ENCODE results near the gene CMIP. TPM values are rescaled to one million over a fixed set of nuclear protein-coding genes. Genes with fewer than 3 reads are reported as not detected.

Gene CMIP
- total RNA-seq, 1 experiment from 2014 or later, result 63.7 TPM

DNA sequence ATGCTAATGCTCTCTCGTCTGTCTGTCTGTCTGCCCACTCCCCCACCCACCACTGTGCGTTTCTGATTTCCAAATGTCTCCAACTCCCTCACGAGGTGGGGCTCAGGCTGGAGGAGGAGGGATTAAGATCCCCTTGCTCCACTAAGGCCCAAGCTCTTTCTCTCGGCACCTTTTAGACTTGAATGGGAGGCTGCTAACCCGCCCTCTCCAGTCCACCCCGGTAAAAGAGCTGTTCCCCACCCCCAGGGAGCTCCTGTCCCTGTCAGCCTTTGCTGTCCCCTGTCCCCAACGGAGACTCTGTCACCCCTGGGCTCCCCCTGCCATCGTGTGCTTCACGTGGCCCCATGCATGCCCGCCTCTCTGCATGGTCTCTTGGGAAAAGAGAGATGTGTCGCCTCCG lies 266.0 kb downstream of the CMIP start:
- ATAC-seq (peak; percentile 36), DNase-seq (ENCODE audit: low spot score) (no peak)
- Mint-ChIP-seq H3K27me3 (ENCODE audit: low read depth) (no peaks in the 10 kb centered on the region), H3K36me3 (peaks cover 20% of the 10 kb centered on the region), H3K27ac (peak overlapping the region; percentile 32; the same call in 1 of the 2 replicates), H3K9me3 (no peaks in the 10 kb centered on the region), H3K4me1 (peaks cover 50% of the 10 kb centered on the region), H3K4me3 (no peak overlapping the region)
- ChIA-PET POLR2A (interaction anchor here (0.5 kb wide), 1 partner anchor 150 kb away, joined by 4 read pairs; no protein-coding TSS in a partner anchor), CTCF (interaction anchor here (1.0 to 5.8 kb wide), 3 partner anchors 14 to 79 kb away, joined by 3 to 49 read pairs (median 6); no protein-coding TSS in a partner anchor)
- no peak for TF ChIP-seq GABPB1 (CRISPR knock-in tag; IDR thresholded peaks at IDR 0.05)
- no peak for TF ChIP-seq CDX4 (CRISPR knock-in tag; IDR thresholded peaks at IDR 0.05; ENCODE audit: borderline replicate concordance)
- TF ChIP-seq ETV6 (CRISPR knock-in tag; IDR thresholded peaks at IDR 0.05), result no peak
- TF ChIP-seq SOX15 (CRISPR knock-in tag; IDR thresholded peaks at IDR 0.05), result no peak
- TF ChIP-seq ELF4 (CRISPR knock-in tag; IDR thresholded peaks at IDR 0.05; ENCODE audit: low read depth), result no peak
- TF ChIP-seq AFF4 (CRISPR knock-in tag; IDR thresholded peaks at IDR 0.05; ENCODE audit: borderline replicate concordance), result no peak
- TF ChIP-seq, protein P1, sequence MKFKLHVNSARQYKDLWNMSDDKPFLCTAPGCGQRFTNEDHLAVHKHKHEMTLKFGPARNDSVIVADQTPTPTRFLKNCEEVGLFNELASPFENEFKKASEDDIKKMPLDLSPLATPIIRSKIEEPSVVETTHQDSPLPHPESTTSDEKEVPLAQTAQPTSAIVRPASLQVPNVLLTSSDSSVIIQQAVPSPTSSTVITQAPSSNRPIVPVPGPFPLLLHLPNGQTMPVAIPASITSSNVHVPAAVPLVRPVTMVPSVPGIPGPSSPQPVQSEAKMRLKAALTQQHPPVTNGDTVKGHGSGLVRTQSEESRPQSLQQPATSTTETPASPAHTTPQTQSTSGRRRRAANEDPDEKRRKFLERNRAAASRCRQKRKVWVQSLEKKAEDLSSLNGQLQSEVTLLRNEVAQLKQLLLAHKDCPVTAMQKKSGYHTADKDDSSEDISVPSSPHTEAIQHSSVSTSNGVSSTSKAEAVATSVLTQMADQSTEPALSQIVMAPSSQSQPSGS (CRISPR knock-in tag; IDR thresholded peaks at IDR 0.05; ENCODE audit: borderline replicate concordance, low read depth), result no peak
- TF ChIP-seq, protein P2, sequence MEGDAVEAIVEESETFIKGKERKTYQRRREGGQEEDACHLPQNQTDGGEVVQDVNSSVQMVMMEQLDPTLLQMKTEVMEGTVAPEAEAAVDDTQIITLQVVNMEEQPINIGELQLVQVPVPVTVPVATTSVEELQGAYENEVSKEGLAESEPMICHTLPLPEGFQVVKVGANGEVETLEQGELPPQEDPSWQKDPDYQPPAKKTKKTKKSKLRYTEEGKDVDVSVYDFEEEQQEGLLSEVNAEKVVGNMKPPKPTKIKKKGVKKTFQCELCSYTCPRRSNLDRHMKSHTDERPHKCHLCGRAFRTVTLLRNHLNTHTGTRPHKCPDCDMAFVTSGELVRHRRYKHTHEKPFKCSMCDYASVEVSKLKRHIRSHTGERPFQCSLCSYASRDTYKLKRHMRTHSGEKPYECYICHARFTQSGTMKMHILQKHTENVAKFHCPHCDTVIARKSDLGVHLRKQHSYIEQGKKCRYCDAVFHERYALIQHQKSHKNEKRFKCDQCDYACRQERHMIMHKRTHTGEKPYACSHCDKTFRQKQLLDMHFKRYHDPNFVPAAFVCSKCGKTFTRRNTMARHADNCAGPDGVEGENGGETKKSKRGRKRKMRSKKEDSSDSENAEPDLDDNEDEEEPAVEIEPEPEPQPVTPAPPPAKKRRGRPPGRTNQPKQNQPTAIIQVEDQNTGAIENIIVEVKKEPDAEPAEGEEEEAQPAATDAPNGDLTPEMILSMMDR (IDR thresholded peaks at IDR 0.05), result no peak
- no peak for TF ChIP-seq ATF1 (CRISPR knock-in tag; IDR thresholded peaks at IDR 0.05)
- TF ChIP-seq ZNF263 (CRISPR knock-in tag; IDR thresholded peaks at IDR 0.05; ENCODE audit: low read depth), result no peak

DNA sequence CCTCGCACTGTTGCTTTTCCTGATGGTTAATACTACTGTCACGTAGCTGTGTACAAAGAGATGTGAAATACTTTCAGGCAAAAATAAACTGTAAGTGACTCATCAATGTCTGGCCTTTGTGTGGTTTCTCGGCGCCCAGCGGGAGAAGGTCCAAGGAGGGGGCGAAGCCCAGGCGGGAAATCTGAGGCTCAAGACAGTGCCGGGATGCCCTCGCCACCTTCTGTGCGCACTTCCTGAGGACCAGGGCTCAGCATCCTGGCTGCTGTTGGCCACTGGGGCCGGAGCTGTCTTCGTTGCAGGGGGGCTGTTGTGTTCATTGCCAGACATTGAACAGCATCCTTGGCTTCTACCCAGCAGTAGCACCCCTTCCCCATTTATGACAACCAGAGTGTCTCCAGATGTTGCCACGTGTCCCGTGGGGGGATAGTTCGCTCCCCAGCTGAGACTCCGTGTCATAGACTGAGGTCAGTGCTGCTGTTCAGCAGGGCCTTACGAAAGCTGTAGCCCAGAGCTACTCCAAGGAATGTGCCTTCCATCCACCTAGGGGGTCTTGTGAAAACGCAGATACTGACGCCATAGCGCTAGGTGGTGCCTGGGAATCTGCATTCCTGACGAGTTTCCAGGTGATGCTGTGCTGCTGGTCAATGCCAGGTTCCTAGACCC lies 267.2 kb downstream of the CMIP start:
- H3K27ac Mint-ChIP-seq, result peak overlapping the region; percentile 68; the same call in 1 of the 2 replicates
- H3K4me3 Mint-ChIP-seq, result peak overlapping the region; percentile 40
- H3K4me1 Mint-ChIP-seq, result peaks cover 62% of the 10 kb centered on the region
- peak; percentile 46 for ATAC-seq
- ChIA-PET CTCF (interaction anchor here (0.8 to 5.8 kb wide), 4 partner anchors 15 to 88 kb away, joined by 3 to 49 read pairs (median 14); no protein-coding TSS in a partner anchor), POLR2A (no interaction called here)
- H3K9me3 Mint-ChIP-seq, result no peaks in the 10 kb centered on the region
- no peaks in the 10 kb centered on the region for H3K27me3 Mint-ChIP-seq (ENCODE audit: low read depth)
- peaks cover 16% of the 10 kb centered on the region for H3K36me3 Mint-ChIP-seq
- DNase-seq (ENCODE audit: low spot score), result peak; percentile 49
- TF ChIP-seq, protein P3, sequence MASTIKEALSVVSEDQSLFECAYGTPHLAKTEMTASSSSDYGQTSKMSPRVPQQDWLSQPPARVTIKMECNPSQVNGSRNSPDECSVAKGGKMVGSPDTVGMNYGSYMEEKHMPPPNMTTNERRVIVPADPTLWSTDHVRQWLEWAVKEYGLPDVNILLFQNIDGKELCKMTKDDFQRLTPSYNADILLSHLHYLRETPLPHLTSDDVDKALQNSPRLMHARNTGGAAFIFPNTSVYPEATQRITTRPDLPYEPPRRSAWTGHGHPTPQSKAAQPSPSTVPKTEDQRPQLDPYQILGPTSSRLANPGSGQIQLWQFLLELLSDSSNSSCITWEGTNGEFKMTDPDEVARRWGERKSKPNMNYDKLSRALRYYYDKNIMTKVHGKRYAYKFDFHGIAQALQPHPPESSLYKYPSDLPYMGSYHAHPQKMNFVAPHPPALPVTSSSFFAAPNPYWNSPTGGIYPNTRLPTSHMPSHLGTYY (CRISPR knock-in tag; IDR thresholded peaks at IDR 0.05), result no peak
- no peak for TF ChIP-seq CREM (CRISPR knock-in tag; IDR thresholded peaks at IDR 0.05)
- no peak for TF ChIP-seq RELA (CRISPR knock-in tag; IDR thresholded peaks at IDR 0.05; ENCODE audit: borderline replicate concordance)
- TF ChIP-seq ETV6 (CRISPR knock-in tag; IDR thresholded peaks at IDR 0.05), result no peak
- no peak for TF ChIP-seq ATF1 (CRISPR knock-in tag; IDR thresholded peaks at IDR 0.05)
- no peak for TF ChIP-seq ATF3 (CRISPR knock-in tag; conservative IDR thresholded peaks at IDR 0.05)
- no peak for TF ChIP-seq ZNF532 (CRISPR knock-in tag; IDR thresholded peaks at IDR 0.05; ENCODE audit: borderline replicate concordance)
- TF ChIP-seq, protein P1 (CRISPR knock-in tag; IDR thresholded peaks at IDR 0.05; ENCODE audit: borderline replicate concordance, low read depth), result no peak
- TF ChIP-seq TEAD4 (CRISPR knock-in tag; IDR thresholded peaks at IDR 0.05), result no peak
- no peak for TF ChIP-seq GTF2I (CRISPR knock-in tag; conservative IDR thresholded peaks at IDR 0.05)

All from WTC11 (cell line).